NCI-H2196 treated with DMSO at 0.1 percent for 48 hours (cell line): Measurements from ENCODE around the gene RPL35A.
"Not testable (repeated sequence)": the region's sequence is repeated elsewhere in the genome, so short reads cannot be mapped to it uniquely, and the experiment has no call there.

Source experiments
- DNase-seq: peaks from one replicate; lab custom pipeline; 2025; ENCODE audit not compliant: unreplicated experiment; lab: John Stamatoyannopoulos, UW

RPL35A gene

GRCh38 chr3:197951392-197951990, 1.5 kb downstream of the RPL35A start:
- DNase-seq: no peak

- DNase-seq: no peak
These were observed 2.5 kb downstream of the RPL35A start for GRCh38 chr3:197952440-197952839.

DNA sequence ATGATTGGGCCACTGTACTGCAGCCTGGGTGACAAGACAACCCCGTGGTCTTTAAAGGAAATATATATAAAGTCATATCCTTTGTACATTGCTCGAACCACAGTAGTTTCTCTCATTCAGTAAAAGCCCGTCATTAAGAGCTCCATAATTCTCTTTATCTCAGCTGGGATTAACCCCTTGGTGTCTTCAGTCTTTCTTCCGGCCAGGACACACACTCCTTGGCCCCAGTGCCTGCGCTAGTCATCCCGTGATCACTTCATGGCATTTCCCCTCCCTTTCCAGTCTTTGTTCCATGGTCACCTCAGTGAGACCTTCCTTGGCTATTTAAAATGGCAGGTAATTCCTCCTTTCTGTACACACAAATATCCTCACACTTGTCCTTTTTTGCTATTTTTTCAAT, 3.3 kb downstream of the RPL35A start:
- no peak for DNase-seq

GRCh38 chr3:197953881-197954280, 3.9 kb downstream of the RPL35A start:
- DNase-seq: no peak

- DNase-seq: no peak
These were observed 6.0 kb downstream of the RPL35A start for GRCh38 chr3:197955892-197956477.

DNA sequence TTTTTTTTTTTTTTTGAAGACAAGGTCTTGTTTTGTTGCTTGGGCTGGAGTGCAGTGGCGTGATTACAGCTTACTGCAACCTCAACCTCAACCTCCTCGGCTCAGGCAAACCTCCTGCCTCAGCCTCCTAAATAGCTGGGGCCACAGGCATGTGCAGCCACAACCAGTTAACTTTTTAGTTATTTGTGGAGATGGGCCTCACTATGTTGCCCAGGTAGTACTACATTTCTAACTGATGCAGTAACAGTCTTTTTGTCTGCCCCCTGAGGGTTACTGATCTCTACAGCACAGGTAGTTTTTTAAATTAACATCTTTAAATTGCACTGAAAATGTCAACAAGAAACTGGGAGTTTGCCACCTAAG, 6.6 kb downstream of the RPL35A start:
- no peak for DNase-seq

DNA sequence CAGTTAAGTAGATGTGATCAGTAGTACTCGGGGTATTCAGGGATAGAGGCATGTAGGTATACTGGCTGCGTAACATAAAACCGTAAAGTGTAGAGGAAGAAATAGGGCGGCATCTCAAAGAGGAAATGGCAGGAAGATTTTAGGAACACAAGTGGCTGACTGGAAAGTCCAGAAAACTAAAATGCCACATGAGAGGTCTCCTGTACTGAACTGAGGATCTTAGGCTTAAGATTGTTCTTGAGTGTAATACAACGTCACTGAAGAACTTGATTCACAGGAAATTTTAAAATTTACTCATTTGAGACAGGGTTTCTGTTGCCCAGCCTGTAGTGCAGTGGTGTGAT, 7.8 kb downstream of the RPL35A start:
- DNase-seq: no peak

- DNase-seq: no peak
These were observed 8.4 kb downstream of the RPL35A start for GRCh38 chr3:197958346-197958745.

GRCh38 chr3:197958848-197959247, 8.9 kb downstream of the RPL35A start:
- DNase-seq: not testable (repeated sequence)

GRCh38 chr3:197959500-197959890, 9.5 kb downstream of the RPL35A start:
- no peak for DNase-seq

DNA sequence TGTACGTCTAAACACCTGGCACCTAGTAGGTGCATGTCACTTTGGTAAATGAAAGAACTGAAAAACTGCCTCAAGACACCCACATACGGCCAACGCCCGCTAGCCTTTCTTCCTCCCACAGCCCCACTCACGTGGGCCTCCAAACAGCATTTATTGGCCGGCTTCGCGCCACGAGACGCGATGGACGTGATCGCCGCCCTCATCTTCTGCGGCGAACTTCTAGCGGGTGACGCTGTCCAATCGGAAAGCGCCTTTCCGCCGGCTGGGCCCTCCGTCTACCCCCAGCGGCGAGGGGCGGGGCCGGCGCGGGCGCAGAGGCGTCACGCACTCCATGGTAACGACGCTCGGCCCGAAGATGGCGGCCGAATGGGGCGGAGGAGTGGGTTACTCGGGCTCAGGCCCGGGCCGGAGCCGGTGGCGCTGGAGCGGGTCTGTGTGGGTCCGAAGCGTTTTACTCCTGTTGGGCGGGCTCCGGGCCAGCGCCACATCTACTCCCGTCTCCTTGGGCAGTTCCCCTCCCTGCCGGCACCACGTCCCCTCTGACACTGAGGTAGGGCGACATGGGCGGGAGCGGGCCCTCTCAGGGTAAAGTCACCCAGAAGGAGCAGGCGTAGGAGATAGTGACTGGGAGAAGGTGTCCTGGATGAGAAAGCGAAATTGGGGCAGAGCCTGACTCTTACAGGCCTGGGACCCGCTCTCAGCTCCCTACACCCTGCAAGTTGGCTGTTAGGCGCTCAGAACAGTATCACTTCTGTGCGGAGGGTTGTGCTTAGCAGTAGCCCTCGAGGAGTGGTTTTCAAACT, 10.1 kb downstream of the RPL35A start, which contains the start of gene LMLN:
Gene LMLN, plus strand, starts transcription at position 327 of the 803 bp plus-strand sequence. Its CDS starts 29 bp downstream, at position 356.
- peak; percentile 100 for DNase-seq

- DNase-seq: no peak
These were observed 10.9 kb downstream of the RPL35A start for GRCh38 chr3:197960694-197961581.

- no peak for DNase-seq
These were observed 11.6 kb downstream of the RPL35A start for GRCh38 chr3:197961582-197961945.

- DNase-seq: no peak
These were observed 13.1 kb downstream of the RPL35A start for GRCh38 chr3:197963019-197963637.

DNA sequence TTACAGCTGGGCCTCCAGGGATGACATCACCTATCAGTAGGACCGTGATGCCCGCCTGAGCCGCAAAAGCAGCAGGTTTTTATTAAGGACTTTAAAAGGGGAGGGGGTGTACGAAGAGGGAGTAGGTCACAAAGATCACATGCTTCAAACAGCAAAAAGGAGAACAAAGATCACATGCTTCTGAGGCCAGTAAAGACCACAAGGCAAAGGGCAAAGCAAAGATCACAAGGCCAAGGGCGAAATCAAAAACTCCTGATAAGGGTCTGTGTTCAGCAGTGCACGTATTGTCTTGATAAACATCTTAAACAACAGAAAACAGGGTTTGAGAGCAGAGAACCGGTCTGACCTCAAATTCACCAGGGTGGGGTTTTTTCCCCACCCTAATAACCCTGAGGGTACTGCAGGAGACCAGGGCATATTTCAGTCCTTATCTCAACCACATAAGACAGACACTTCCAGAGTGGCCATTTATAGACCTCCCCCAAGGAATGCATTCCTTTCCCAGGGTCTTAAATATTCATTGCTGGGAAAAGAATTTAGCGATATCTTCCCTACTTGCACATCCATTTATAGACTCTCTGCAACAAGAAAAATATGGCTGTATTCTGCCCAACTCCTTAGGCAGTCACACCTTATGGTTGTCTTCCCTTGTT, 17.5 kb downstream of the RPL35A start:
- not testable (repeated sequence) for DNase-seq

DNA sequence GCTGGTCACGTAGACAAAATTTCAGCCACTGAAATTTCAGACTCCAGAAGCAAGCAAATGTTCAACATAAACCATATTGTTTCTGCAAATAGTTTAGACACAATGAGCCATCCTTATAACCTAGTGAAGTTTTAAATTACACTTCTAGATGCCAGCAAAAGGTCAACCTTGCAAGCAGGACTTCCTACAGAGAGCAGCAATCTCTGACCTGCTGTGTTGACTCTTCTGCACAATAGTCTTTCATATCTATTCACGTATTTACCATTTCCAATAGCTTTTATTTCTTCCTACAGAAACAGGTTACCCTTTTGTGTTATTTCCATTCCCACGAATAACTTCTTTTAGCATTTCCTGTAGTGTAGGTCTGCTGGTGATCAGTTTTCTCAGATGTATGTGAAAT, 20.6 kb downstream of the RPL35A start:
- DNase-seq: no peak

GRCh38 chr3:197974016-197974415, 24.0 kb downstream of the RPL35A start:
- DNase-seq: no peak

GRCh38 chr3:197975311-197975710, 25.3 kb downstream of the RPL35A start:
- DNase-seq: no peak

DNA sequence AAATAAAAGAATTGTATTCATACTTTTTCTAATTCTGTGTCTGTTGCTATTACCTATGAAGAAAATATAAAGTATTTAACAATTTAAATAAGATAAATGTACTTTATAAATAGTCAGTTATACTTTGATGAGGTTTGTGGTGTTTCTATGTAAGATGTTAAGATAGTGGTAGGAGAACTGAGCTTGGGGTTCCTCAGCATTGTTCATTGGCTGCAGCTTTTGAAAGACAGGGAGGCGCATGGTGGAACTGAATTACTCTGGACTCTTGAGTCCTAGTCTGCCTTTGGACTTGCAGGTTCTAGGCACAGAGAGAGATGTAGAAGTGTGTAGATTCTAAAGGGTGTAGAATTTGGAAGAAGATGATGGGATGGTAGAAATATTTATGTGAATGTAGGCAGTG, 33.1 kb downstream of the RPL35A start:
- no peak for DNase-seq

DNA sequence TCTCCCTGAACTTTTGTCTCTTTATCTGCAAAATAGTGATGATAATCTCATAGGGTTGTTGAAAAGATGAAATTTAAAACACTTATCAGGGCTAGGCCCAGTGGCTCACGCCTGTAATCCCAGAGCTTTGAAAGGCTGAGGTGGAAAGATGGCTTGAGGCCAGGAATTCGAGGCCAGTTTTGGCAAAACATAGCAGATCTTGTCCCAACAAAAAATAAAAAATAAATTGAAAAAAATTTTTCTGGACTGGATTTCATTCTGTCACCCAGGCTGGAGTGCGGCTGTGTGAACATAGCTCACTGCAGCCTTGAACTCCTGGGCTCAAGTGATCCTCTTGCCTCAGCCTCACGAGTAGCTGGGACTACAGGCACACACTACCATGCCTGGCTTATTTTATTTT, 39.7 kb downstream of the RPL35A start:
- no peak for DNase-seq

- DNase-seq: no peak
These were observed 44.7 kb downstream of the RPL35A start for GRCh38 chr3:197994736-197995135.
